OCI-LY1 (cell line): Measurements from ENCODE around the gene SLC2A5.

Experiments used
- H2AFZ ChIP-seq: fragments of 200-600 bp; sonication (generic), shearing (Covaris generic); 2 replicates; pipeline ENCODE4 v1.6.0; 2014; ENCODE audit warnings: antibody characterized with exemption, mild to moderate bottlenecking, low read length
- H3F3A ChIP-seq: fragments of 200-600 bp; sonication (generic), shearing (Covaris generic); 2 replicates; pipeline ENCODE4 v1.6.0; 2014; ENCODE audit warnings: mild to moderate bottlenecking, antibody characterized with exemption, low read length, moderate library complexity; ENCODE audit not compliant: insufficient read depth
- H3K27ac ChIP-seq: fragments of 200-600 bp; sonication (generic); 2 replicates; pipeline ENCODE4 v1.5.1; 2014; ENCODE audit warnings: low read length, mixed run types, mild to moderate bottlenecking, low read depth; ENCODE audit not compliant: poor library complexity, severe bottlenecking
- H3K27me3 ChIP-seq: fragments of 200-600 bp; sonication (generic); 2 replicates; pipeline ENCODE4 v1.6.0; 2014; ENCODE audit warnings: antibody characterized with exemption, mild to moderate bottlenecking, low read length, moderate library complexity; ENCODE audit not compliant: insufficient read depth
- H3K36me3 ChIP-seq: fragments of 200-600 bp; sonication (generic); 2 replicates; pipeline ENCODE4 v1.6.1; 2014; ENCODE audit warnings: mild to moderate bottlenecking, antibody characterized with exemption, low read length, moderate library complexity, mixed read lengths; ENCODE audit not compliant: insufficient read depth
- H3K4me1 ChIP-seq: fragments of 200-600 bp; sonication (generic); 2 replicates; pipeline ENCODE4 v1.5.1; 2014; ENCODE audit warnings: mild to moderate bottlenecking, low read length, moderate library complexity; ENCODE audit not compliant: insufficient read depth, severe bottlenecking
- H3K4me2 ChIP-seq: fragments of 200-600 bp; sonication (generic), shearing (Covaris generic); 2 replicates; pipeline ENCODE4 v1.6.1; 2014; ENCODE audit warnings: low read length
- H3K4me3 ChIP-seq: fragments of 200-600 bp; sonication (generic); 2 replicates; pipeline ENCODE4 v1.5.1; 2014; ENCODE audit warnings: low read length, low read depth, mild to moderate bottlenecking, mixed read lengths; ENCODE audit not compliant: poor library complexity, severe bottlenecking
- H3K79me2 ChIP-seq: fragments of 200-600 bp; shearing (Covaris generic); 2 replicates; pipeline ENCODE4 v1.6.1; 2016; ENCODE audit warnings: mixed run types, low read length, mixed read lengths; ENCODE audit not compliant: insufficient read depth
- H3K9ac ChIP-seq: fragments of 200-600 bp; sonication (generic), shearing (Covaris generic); 2 replicates; pipeline ENCODE4 v1.6.1; 2014; ENCODE audit warnings: mild to moderate bottlenecking, low read length, mixed read lengths
- H3K9me2 ChIP-seq: fragments of 200-600 bp; sonication (generic), shearing (Covaris generic); 2 replicates; pipeline ENCODE4 v1.6.1; 2014; ENCODE audit warnings: low read depth, mild to moderate bottlenecking, low read length, mixed read lengths
- H3K9me3 ChIP-seq: fragments of 200-600 bp; shearing (Covaris generic); 2 replicates; pipeline ENCODE4 v1.6.1; 2014; ENCODE audit warnings: low read length, mixed read lengths
- H4K20me1 ChIP-seq: fragments of 200-600 bp; sonication (generic), shearing (Covaris generic); 2 replicates; pipeline ENCODE4 v1.6.0; 2016; ENCODE audit warnings: mild to moderate bottlenecking, low read length; ENCODE audit not compliant: insufficient read depth
- CTCF ChIP-seq: fragments of 200-600 bp; sonication (generic), shearing (Covaris generic); IDR thresholded peaks from 2 replicates; pipeline ENCODE4 v1.5.1; 2017; ENCODE audit warnings: mild to moderate bottlenecking, antibody characterized with exemption, low read length, moderate library complexity, mixed read lengths
- EZH2 ChIP-seq: fragments of 200-600 bp; sonication (generic), shearing (Covaris generic); IDR thresholded peaks from 2 replicates; pipeline ENCODE4 v1.8.0; 2017; ENCODE audit warnings: borderline replicate concordance, mixed run types, mild to moderate bottlenecking, antibody characterized with exemption, low read length, moderate library complexity, mixed read lengths

SLC2A5 gene

GRCh38 chr1:9073143-9073542 is 3.7 kb upstream of the SLC2A5 start:
- peak overlapping the region; percentile 37; the same call in 1 of the 2 replicates for H3K9ac ChIP-seq
- H3K4me2 ChIP-seq: no peak overlapping the region; the same call in 1 of the 2 replicates
- H3K4me3 ChIP-seq: no peak overlapping the region
- H3K9me3 ChIP-seq: no peaks in the 10 kb centered on the region
- H3K36me3 ChIP-seq: peaks cover 11% of the 10 kb centered on the region; the same call in 1 of the 2 replicates
- peaks cover 71% of the 10 kb centered on the region for H3K4me1 ChIP-seq
- H4K20me1 ChIP-seq: no peaks in the 10 kb centered on the region
- H2AFZ ChIP-seq: no peak overlapping the region
- TF ChIP-seq EZH2 (no peak), CTCF (no peak)
- no peaks in the 10 kb centered on the region for H3K9me2 ChIP-seq
- peaks cover 4% of the 10 kb centered on the region; the same call in 1 of the 2 replicates for H3F3A ChIP-seq
- peaks cover 18% of the 10 kb centered on the region for H3K79me2 ChIP-seq
- peak overlapping the region; percentile 93 for H3K27ac ChIP-seq
- H3K27me3 ChIP-seq: no peaks in the 10 kb centered on the region

- TF ChIP-seq EZH2 (no peak), CTCF (no peak)
- no peaks in the 10 kb centered on the region for H3K9me2 ChIP-seq
- no peaks in the 10 kb centered on the region for H3K9me3 ChIP-seq
- H3F3A ChIP-seq: 0 out of 2 replicates have a peak, but pooled peaks cover 3% of the 10 kb centered on the region
- peaks cover 25% of the 10 kb centered on the region for H3K36me3 ChIP-seq
- no peaks in the 10 kb centered on the region for H3K27me3 ChIP-seq
- peaks cover 33% of the 10 kb centered on the region for H3K79me2 ChIP-seq
- no peak overlapping the region for H2AFZ ChIP-seq
- peaks cover 71% of the 10 kb centered on the region for H3K4me1 ChIP-seq
- no peak overlapping the region for H3K4me2 ChIP-seq
- no peak overlapping the region for H3K9ac ChIP-seq
- no peaks in the 10 kb centered on the region for H4K20me1 ChIP-seq
- no peak overlapping the region for H3K4me3 ChIP-seq
- peak overlapping the region; percentile 98 for H3K27ac ChIP-seq
Observed at GRCh38 chr1:9071554-9072235, 2.3 kb upstream of the SLC2A5 start.

DNA sequence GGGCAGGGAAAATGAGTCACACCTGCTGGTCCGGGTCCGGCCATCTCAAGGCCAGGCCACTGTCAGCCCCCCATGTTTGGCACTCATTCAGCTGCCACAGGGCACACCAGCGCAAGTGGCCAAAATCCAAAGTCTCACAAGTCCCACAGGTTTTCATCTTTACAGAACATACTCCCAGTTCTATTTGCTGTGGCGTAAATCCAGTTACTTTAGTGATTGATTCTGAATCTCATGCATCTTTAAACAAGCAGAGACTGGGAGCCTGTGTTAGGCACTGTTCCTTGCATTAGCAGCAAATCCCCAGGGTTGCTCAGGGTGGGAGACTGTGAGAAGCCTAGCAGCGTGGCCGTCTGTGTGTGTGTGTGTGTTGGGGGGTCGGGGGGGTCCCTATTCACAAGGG is 1.1 kb upstream of the SLC2A5 start:
- peaks cover 45% of the 10 kb centered on the region for H3K79me2 ChIP-seq

More for the DNA sequence above, 1.1 kb upstream of the SLC2A5 start:
- H2AFZ ChIP-seq: no peak overlapping the region
- H3F3A ChIP-seq: no peaks in the 10 kb centered on the region
- peak overlapping the region; percentile 74 for H3K4me2 ChIP-seq
- no peaks in the 10 kb centered on the region for H3K9me3 ChIP-seq
- peaks cover 71% of the 10 kb centered on the region for H3K4me1 ChIP-seq
- peak overlapping the region; percentile 98; the same call in 1 of the 2 replicates for H3K9ac ChIP-seq
- H3K27me3 ChIP-seq: no peaks in the 10 kb centered on the region
- TF ChIP-seq CTCF (no peak), EZH2 (no peak)
- H3K9me2 ChIP-seq: no peaks in the 10 kb centered on the region
- no peaks in the 10 kb centered on the region for H4K20me1 ChIP-seq
- peak overlapping the region; percentile 98 for H3K27ac ChIP-seq
- H3K4me3 ChIP-seq: peak overlapping the region; percentile 93
- peaks cover 37% of the 10 kb centered on the region for H3K36me3 ChIP-seq
